ENCODE results near the gene PLXNA4.

GRCh38 chr7:132210821-132211220, 365.4 kb downstream of the PLXNA4 start:
- TF ChIP-seq CTCF (IDR thresholded peaks at IDR 0.05; ENCODE audit: poor library complexity) (no peak), EZH2phosphoT487 (IDR thresholded peaks at IDR 0.05; ENCODE audit: low read depth, severe bottlenecking, unreplicated experiment) (no peak), EZH2 (IDR thresholded peaks at IDR 0.05; ENCODE audit: borderline replicate concordance) (no peak)

All from hepatocyte (in vitro differentiated cells).